GM18526 (cell line): ENCODE measurements around the gene EFCC1.

Experiments
- POLR2A ChIP-seq: IDR thresholded peaks from 3 replicates; pipeline ENCODE4 v1.6.1; 2011; ENCODE audit not compliant: insufficient read length; ENCODE audit errors: extremely low read depth

EFCC1 gene

DNA sequence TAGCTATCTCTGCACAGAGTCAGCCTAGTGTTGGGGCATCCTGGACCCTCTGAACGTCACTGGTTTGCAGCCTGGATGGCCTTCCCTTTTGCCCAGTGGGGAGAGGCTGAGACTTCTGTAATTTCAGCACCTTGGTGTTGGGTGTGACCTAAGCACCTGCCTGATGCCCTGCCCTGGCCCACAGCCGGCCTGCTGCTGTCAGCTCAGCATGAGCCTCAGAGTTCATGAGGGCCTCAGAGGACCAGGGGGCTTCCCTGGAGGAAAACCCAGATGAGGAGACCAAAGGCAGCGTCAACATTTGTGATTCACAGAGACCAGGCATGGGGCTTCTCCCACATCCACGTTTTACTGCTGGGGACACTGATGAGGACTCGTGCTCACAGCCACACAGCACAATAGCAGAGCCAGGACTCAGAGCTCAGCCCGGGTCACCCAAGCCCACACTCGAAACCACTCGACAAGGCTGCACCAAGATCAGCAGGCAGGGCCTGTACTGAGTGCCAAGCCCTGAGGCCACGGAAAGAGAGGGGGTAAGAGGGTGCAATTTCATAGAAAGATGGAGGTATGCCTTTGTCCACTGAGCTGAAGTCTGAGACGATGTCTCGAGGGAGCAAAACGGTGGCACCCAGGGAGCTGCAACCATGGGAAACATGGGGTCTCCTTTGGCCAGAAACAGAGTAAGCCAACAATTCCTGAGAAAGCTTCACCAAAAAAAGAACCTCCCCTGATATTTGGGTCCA is 49.6 kb downstream of the EFCC1 start:
- TF ChIP-seq POLR2A, result no peak

DNA sequence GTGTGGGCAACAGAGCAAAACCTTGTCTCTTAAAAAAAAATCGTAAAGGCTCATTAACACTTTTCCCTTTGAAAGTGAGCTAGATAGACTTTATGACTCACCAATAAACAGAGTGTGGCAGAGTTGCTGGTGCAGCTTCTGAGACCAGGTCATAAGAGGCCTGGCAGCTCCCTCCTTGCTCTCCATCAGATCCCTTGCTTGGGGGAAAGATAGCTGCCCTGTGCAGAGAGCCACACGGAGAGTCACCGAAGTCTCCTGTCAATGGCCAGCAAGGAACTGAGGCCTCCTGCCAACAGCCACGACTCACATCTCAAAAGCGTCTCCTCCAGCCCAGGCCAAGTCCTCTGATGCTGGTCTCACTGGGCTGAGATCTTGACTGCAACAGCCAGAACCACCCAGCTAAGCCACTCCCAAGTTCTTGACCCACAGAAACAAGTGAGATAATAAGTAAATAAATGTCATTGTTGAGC is 50.8 kb downstream of the EFCC1 start:
- no peak for TF ChIP-seq POLR2A

DNA sequence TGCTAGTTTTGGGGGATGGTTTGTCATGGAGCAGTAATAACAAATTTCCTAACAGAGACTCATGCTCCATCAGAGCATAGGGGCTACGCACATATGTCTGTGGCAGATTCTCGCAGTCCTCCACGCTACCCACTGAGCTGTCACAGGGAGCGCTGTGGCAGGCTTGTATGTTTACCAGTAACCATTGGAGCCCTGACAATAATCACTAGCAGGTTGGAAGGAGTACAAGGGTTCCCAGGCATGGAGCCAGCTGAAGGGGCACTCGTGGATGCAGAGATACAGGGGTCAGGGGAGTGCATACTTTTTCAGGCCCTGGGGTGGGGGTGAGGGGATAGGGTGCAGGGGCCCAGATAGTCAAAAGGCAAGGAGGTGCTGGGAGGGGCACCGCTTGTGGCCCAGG is 51.6 kb downstream of the EFCC1 start:
- TF ChIP-seq POLR2A, result no peak

DNA sequence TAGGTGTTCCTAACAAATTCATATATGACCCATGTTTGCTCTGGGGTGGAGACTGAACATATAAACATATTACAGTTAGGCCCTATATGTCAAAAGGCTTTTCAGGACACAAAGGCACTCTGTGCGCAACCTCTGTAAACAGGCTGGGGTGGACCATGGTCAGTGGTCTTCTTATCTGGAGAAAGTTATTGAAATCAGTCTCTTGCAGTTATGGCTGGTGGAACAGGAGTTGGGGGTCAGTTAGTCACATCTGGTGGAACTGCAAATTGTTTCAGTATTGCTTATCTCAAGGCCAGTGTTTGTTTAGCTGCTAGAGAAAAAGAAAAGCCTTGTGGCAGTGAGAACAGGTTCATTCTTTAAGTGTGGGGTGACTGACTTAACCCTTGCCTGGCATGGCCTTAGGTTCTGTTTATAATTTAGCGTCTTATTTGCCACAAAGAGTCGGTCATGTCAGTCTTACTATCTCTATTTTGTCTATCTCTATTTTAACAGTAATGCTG is 53.6 kb downstream of the EFCC1 start:
- TF ChIP-seq POLR2A, result no peak

DNA sequence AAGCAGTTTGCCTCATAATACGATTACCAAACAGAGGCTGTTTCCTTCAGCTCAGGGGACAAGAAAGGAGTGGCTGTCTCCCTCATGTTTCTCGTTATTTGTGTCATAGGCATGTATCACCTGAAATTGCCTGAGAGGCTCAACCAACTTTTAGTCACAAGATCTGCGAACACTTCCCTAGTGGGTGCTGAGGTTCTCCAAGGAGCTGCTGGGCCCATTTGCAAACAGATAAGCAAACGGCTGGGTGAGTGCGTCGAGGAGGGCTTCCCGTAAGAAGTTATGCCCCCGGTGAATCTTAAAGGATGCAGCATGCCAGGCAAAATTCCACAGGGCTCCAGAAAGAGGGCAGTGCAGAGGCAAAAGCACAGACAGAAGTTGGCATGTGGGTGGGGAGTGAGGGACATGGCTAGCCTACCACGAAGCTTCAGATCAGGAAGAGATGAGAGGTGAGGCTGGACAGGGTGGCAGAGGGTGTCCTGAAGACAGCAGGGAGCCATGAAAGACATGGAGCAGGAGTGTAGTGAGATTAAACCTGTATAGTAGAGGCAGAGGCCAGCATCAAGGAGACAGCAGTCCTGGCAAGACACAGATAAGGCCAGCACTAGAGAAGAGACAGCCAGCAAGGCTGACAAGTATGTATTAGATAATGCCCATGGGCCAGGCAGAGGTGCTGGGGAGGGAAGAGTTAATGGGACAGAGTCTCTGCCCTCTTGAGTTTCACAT is 55.5 kb downstream of the EFCC1 start:
- TF ChIP-seq POLR2A, result no peak

DNA sequence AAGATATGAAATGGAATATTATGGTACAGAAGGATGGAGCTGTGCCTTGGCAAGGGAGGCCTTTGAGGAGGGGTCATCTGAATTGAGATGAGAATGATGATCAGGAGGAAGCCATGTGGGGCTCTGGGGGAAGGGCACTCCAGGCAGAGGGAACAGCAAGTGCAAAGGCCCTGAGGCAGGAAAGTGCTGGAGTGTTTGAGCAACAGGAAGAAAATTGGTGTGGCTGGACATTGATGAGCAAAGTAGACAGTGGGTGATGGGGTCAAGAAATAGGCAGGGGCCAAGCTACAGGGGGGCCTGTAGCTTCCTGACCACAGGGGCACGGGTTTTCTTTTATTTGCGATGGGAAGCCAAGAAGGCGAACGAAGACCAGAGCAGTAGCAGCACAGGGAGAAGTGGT is 56.1 kb downstream of the EFCC1 start:
- TF ChIP-seq POLR2A, result no peak

DNA sequence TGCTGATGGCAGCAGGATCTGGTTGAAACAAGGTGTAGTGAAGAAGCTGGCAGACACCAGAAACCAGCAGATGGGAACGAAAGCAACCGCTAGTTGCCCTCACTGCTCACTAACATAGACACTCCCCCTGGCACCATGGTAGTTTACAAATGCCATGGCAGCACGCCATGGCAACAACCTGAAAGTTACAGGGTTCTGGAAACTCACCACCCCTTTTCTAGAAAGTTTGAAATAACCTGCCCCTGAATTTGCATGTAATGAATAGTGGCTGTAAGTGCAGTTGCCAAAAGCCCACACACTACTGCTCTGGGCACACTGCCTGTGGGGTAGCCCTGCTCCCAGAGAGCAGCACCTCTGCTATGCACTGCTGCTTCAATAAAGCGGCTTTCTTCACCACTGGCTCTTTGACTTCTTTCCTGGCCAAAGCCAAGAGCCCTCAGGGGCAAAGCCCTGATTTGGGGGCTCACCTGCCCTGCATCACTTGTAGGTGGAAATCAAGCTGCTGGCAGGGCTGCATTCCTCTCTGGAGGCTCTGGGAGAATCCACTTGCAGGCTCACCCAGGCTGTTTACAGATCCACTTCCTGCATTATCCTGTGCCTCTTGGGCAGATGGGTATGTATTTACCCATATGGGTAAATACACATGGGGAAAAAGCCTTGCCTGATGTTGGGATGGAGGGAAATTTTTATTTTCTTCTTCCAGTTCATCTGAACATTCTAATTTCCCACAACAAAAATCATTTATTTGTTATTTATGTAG is 57.5 kb downstream of the EFCC1 start:
- no peak for TF ChIP-seq POLR2A

DNA sequence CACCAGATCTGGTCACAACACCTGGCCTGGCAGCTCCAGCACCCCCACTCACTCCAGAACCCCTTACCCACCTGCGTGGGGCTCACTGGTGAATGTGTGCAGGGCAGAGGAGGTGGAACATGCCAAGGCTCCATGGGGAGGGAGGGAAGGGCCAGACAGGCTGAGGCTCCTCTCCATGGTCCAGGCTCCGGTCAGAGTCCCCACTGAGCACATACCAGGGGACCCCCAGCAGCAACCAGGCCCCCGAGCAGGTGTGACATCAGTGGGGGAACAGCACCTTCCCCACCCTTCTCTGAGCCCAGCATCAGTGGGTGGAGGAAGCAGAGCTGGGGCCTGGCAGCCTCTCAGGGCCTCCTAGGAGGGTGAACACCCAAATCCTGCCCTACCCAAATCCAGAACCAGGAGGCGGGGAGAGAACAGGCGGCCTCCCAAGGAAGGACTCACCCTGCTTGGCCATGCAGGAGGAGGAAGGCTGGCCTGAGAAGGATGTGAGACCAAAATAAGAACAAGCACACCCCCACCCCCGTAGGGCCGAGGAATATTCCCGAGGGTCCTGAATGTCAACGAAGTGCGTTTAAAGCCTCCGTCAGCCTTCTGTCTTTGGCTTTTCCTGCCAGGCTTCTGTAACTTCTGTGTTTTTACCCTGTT is 58.3 kb downstream of the EFCC1 start:
- TF ChIP-seq POLR2A, result no peak

DNA sequence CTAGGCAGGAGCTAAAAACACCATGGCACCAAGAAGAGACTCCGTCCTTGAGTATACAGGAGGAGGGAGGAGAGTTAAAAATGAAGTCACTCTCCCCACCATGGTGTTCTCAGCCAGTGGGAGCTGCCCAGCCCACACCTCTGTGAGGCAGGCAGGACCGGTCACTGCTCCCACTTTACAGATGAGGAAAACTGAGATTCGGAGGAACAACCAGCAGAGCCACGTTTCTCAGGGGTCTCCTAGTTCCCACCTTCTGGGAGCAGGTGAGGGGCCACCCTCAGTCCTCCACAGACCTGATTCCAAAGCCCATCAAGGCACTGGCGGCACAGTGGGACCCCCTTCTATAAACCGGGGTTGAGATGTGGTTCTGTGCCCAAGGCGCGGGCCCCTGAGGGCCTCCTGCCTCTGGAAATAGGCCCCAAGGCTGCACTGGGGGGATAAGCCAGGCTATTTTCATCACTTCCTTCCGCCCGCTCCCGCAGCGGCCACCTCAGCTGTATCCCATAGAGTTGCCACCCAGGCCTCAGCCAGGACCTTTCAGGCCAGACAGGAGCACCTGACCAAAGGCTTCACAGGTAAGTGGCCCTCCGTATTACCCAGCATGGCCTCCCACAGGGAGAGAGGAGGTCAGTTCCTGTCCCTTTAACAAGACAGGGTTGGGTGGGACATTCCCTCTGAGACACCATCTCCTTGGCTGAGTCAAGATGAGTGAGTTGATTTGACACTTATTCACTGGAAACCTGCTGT is 59.3 kb downstream of the EFCC1 start, which contains the start of gene GP9:
TSS of gene GP9 (plus strand) at position 504 of the 747 bp plus-strand sequence. CDS start 961 bp downstream, outside the sequence.
- TF ChIP-seq POLR2A, result no peak

DNA sequence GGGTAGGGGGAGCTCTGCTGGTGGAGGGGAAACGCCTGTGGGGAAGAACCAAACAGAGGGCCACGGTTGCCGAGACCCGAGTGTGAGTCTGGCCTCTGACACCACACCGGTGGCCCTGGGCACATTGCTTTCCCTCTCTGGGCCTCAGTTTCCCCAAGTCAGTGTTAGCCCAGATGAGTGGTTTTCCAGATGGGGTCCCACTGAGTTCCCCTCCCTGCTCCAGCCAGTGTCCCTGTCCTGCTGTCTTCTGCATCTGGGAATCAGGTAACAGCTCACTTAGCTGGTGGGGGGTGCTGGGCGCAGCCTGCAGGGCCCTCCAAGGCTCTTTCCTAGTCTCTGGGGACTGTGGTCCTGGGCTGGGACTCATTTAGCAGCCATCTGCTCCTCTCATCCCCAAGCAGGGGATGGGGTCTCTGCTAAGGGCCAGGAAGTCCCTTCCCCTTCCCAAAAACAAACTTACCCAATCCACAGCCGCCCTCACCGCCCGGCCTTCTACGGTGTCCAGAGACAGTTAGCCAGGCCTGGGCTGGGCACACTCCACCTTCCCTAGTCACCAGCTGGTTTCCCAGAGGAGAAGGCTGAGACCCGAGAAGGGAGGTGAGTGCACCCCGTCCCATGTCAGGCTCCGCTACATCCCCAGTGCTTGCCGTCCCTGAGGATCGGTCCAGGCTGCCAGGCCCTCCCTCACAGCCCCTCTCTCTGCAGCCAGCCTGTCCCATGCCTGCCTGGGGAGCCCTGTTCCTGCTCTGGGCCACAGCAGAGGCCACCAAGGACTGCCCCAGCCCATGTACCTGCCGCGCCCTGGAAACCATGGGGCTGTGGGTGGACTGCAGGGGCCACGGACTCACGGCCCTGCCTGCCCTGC is 60.2 kb downstream of the EFCC1 start:
- no peak for TF ChIP-seq POLR2A

DNA sequence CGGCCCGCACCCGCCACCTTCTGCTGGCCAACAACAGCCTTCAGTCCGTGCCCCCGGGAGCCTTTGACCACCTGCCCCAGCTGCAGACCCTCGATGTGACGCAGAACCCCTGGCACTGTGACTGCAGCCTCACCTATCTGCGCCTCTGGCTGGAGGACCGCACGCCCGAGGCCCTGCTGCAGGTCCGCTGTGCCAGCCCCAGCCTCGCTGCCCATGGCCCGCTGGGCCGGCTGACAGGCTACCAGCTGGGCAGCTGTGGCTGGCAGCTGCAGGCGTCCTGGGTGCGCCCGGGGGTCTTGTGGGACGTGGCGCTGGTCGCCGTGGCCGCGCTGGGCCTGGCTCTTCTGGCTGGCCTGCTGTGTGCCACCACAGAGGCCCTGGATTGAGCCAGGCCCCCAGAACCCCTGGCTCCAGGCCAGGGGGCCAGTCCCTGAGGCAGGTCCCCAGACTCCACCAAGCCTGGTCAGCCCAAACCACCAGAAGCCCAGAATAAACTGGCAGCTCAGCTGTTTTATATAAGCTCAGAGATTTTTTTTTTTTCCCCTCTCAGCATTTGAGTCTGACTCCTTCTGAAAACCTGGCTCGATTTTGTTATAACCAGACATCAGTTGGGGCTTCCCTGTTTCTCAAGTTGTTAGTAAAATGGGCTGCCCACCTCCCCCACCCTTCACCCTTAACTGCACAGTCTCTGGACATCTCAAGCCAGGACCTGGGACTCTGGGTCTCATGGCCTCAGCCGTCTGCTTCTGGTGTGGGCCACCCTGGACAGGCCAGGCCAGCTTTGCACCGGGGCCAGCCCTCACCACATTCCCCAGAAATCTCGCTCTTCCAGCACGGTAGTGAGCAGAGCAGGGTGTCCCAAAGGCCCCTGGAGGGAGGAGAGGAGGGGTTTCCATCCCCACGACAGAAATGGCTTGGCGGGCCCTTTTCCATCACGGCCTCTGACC is 61.1 kb downstream of the EFCC1 start:
- TF ChIP-seq POLR2A, result no peak

DNA sequence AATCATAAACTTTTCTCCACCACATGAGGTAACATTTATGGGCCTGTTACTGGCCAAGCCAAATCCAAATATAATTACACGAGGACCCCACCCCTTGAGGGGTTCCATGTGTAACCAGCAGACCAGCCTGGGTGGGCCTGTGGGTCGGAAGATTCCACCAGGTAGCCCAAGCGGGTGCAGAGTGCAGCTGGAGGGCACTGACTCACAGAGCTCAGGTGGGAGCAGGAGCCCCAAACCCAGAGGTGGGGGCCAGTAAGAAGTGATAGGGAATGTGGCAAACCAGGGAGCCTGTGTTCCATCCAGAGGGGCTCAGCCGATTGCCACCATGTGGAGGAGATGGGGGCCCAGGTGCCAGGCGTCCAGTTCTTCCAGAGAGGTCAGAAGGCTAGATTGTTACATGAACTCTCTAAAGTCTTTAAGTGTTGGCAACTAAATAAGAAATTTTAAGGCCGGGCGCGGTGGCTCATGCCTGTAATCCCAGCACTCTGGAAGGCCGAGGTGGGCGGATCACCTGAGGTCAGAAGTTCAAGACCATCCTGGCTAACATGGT is 62.1 kb downstream of the EFCC1 start:
- no peak for TF ChIP-seq POLR2A
